Keratinocyte (primary cell): Measurements from ENCODE around the gene RNPEP. TPM values are rescaled to one million over a fixed set of nuclear protein-coding genes. Genes with fewer than 3 reads are reported as not detected.

ENCODE experiments used
- DNase-seq: peaks from one replicate; pipeline ENCODE4 v3.0.0-alpha.2; 2011; ENCODE audit warnings: low read depth, missing footprints, low spot score
- FAIRE-seq: peaks from 2 replicates; lab custom pipeline; 2011; peaks lifted over from hg19 to GRCh38; lab: Jason Lieb, UNC
- H2AFZ ChIP-seq: 2 replicates; pipeline ENCODE4 v1.6.0; 2012; ENCODE audit warnings: low read length, control low read depth, inconsistent platforms; ENCODE audit not compliant: control insufficient read depth
- H3K27ac ChIP-seq: 2 replicates; pipeline ENCODE4 v1.5.1; 2011; ENCODE audit warnings: low read length; ENCODE audit not compliant: control insufficient read depth, insufficient read depth
- H3K27me3 ChIP-seq: 3 replicates; pipeline ENCODE4 v1.6.0; 2011; ENCODE audit warnings: low read length; ENCODE audit not compliant: control insufficient read depth, insufficient read depth; ENCODE audit errors: extremely low read depth
- H3K36me3 ChIP-seq, 2 experiments: 2 replicates in 1 of 2; 3 replicates in 1 of 2; pipeline ENCODE4 v1.5.1; 2011; ENCODE audit warnings: low read length in 2 of 2, mild to moderate bottlenecking in 1 of 2; ENCODE audit not compliant: control insufficient read depth in 2 of 2, insufficient read depth in 2 of 2; ENCODE audit errors: extremely low read depth in 1 of 2
- H3K4me1 ChIP-seq: 3 replicates; pipeline ENCODE4 v1.5.1; 2011; ENCODE audit warnings: low read length; ENCODE audit not compliant: control insufficient read depth, insufficient read depth; ENCODE audit errors: extremely low read depth
- H3K4me2 ChIP-seq: 3 replicates; pipeline ENCODE4 v1.6.0; 2011; ENCODE audit warnings: low read depth, low read length; ENCODE audit not compliant: control insufficient read depth, insufficient read depth; ENCODE audit errors: extremely low read depth
- H3K4me3 ChIP-seq, 3 experiments: fragments of 200-600 bp in 1 of 3; sonication (generic) in 1 of 3; 2 replicates in 2 of 3; 3 replicates in 1 of 3; pipeline ENCODE4 v1.5.1; 2011 to 2016; ENCODE audit warnings: low read length in 3 of 3, mild to moderate bottlenecking in 3 of 3, control low read depth in 2 of 3, inconsistent platforms in 1 of 3, low read depth in 1 of 3, mixed read lengths in 1 of 3, mixed run types in 1 of 3, moderate library complexity in 1 of 3; ENCODE audit not compliant: control insufficient read depth in 2 of 3, insufficient read depth in 2 of 3; ENCODE audit errors: extremely low read depth in 1 of 3
- H3K79me2 ChIP-seq: 2 replicates; pipeline ENCODE4 v1.6.0; 2012; ENCODE audit warnings: low read length; ENCODE audit not compliant: control insufficient read depth, insufficient read depth
- H3K9ac ChIP-seq: 3 replicates; pipeline ENCODE4 v1.6.0; 2011; ENCODE audit warnings: low read length; ENCODE audit not compliant: control insufficient read depth, insufficient read depth; ENCODE audit errors: extremely low read depth
- H3K9me1 ChIP-seq: 3 replicates; pipeline ENCODE4 v1.6.0; 2011; ENCODE audit warnings: low read length; ENCODE audit not compliant: control insufficient read depth, insufficient read depth; ENCODE audit errors: extremely low read depth
- H3K9me3 ChIP-seq: 2 replicates; pipeline ENCODE4 v1.5.1; 2012; ENCODE audit warnings: low read depth, low read length; ENCODE audit not compliant: control insufficient read depth
- H4K20me1 ChIP-seq: 3 replicates; pipeline ENCODE4 v1.6.0; 2011; ENCODE audit warnings: low read length; ENCODE audit not compliant: control insufficient read depth, insufficient read depth; ENCODE audit errors: extremely low read depth
- EZH2 ChIP-seq: IDR thresholded peaks from one replicate; pipeline ENCODE4 v1.6.1; 2012; ENCODE audit warnings: inconsistent platforms, mild to moderate bottlenecking, low read length, moderate library complexity
- dilution Hi-C: fragments of 300-500 bp; cut with MboI; formaldehyde crosslinking; loops from one replicate; pipeline ENCODE4 v1.7.0; 2020; ENCODE audit warnings: low sequenced_read_pairs; ENCODE audit not compliant: extremely low pct_ligation_motif_present
- polyA plus RNA-seq, 5 experiments: library from polyadenylated mRNA; depleted of rRNA in 3 of 5; stranded (reverse) in 3 of 5; stranded (forward) in 1 of 5; unstranded in 1 of 5; fragments of >200 nt; gene quantifications; 1 replicate in 1 of 5; 2 replicates in 3 of 5; 3 replicates in 1 of 5; pipeline versions ENCODE4 v1.2.1 to v1.2.3, GENCODE V29; 2011 to 2012; ENCODE audit warnings: missing spikeins in 2 of 5, low read depth in 1 of 5, low replicate concordance in 1 of 5
- TF ChIP-seq, protein P1 (sequence below), 3 experiments: IDR thresholded peaks in 1 of 3; conservative IDR thresholded peaks in 1 of 3; optimal IDR thresholded peaks in 1 of 3; 2 replicates in 2 of 3; 3 replicates in 1 of 3; pipeline versions ENCODE3 to v1.5.1; 2011; ENCODE audit warnings: low read length in 3 of 3, mild to moderate bottlenecking in 3 of 3, moderate library complexity in 2 of 3, control low read depth in 1 of 3, inconsistent platforms in 1 of 3; ENCODE audit not compliant: insufficient read depth in 2 of 3; ENCODE audit errors: extremely low read depth in 1 of 3

RNPEP gene
- polyA plus RNA-seq, 1 donor (not counting 4 experiments of a cell fraction or from before 2014, with no cell fraction given) = 63.0 TPM

DNA sequence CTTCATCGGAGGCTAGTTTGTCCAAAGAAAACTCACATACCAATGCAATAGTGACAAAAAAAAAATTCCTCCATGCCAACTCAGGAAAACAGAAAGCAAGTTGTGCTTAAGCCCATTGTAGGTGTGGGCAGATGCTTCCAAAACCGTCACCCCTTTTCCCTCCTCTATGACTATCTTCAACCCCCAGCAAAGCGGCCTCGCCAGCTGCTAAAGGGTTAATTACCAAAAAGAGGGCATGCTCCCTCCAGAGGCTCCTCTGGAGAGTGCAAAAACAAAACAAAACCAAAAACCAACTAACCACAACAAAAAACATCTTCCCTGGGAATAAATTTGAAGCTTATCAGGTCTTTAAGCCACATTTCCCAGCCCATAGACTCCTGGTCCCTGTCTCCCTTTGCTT is 37.3 kb upstream of the RNPEP start:
- H3K27ac ChIP-seq = no peak overlapping the region
- H2AFZ ChIP-seq = no peak overlapping the region
- H3K4me2 ChIP-seq = no peak overlapping the region
- no peaks in the 10 kb centered on the region for H3K9me1 ChIP-seq
- no peak for DNase-seq
- H4K20me1 ChIP-seq = no peaks in the 10 kb centered on the region
- H3K4me3 ChIP-seq = no peak overlapping the region
- no peak overlapping the region for H3K9ac ChIP-seq
- TF ChIP-seq EZH2 = no peak
- TF ChIP-seq, protein P1, sequence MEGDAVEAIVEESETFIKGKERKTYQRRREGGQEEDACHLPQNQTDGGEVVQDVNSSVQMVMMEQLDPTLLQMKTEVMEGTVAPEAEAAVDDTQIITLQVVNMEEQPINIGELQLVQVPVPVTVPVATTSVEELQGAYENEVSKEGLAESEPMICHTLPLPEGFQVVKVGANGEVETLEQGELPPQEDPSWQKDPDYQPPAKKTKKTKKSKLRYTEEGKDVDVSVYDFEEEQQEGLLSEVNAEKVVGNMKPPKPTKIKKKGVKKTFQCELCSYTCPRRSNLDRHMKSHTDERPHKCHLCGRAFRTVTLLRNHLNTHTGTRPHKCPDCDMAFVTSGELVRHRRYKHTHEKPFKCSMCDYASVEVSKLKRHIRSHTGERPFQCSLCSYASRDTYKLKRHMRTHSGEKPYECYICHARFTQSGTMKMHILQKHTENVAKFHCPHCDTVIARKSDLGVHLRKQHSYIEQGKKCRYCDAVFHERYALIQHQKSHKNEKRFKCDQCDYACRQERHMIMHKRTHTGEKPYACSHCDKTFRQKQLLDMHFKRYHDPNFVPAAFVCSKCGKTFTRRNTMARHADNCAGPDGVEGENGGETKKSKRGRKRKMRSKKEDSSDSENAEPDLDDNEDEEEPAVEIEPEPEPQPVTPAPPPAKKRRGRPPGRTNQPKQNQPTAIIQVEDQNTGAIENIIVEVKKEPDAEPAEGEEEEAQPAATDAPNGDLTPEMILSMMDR (optimal IDR thresholded peaks at IDR 0.05 in 1 of 3, IDR thresholded peaks at IDR 0.05 in 1 of 3, conservative IDR thresholded peaks at IDR 0.05 in 1 of 3; ENCODE audit: extremely low read depth in 1 of 3, insufficient read depth in 2 of 3, low read length in 3 of 3) = peak; percentile 13 to 29 (median 17)
- peaks cover 36% of the 10 kb centered on the region for H3K27me3 ChIP-seq
- no peaks in the 10 kb centered on the region for H3K4me1 ChIP-seq
- H3K36me3 ChIP-seq = no peaks in the 10 kb centered on the region
- dilution Hi-C loops = no loop called here
- no peaks in the 10 kb centered on the region for H3K79me2 ChIP-seq
- no peak for FAIRE-seq
- no peaks in the 10 kb centered on the region for H3K9me3 ChIP-seq

GRCh38 chr1:201945863-201946223 is 36.6 kb upstream of the RNPEP start:
- dilution Hi-C loops = no loop called here
- H3K9ac ChIP-seq = no peak overlapping the region
- no peaks in the 10 kb centered on the region for H3K4me1 ChIP-seq
- TF ChIP-seq, protein P1 (optimal IDR thresholded peaks at IDR 0.05 in 1 of 3, IDR thresholded peaks at IDR 0.05 in 1 of 3, conservative IDR thresholded peaks at IDR 0.05 in 1 of 3; ENCODE audit: extremely low read depth in 1 of 3, insufficient read depth in 2 of 3, low read length in 3 of 3) = no peak
- TF ChIP-seq EZH2 = no peak
- FAIRE-seq = no peak
- no peak overlapping the region for H3K27ac ChIP-seq
- H3K9me3 ChIP-seq = no peaks in the 10 kb centered on the region
- no peaks in the 10 kb centered on the region for H3K9me1 ChIP-seq
- no peak for DNase-seq
- no peak overlapping the region for H3K4me3 ChIP-seq
- no peak overlapping the region for H2AFZ ChIP-seq
- H3K4me2 ChIP-seq = no peak overlapping the region
- no peaks in the 10 kb centered on the region for H4K20me1 ChIP-seq
- H3K27me3 ChIP-seq = peaks cover 36% of the 10 kb centered on the region
- no peaks in the 10 kb centered on the region for H3K79me2 ChIP-seq
- H3K36me3 ChIP-seq = no peaks in the 10 kb centered on the region
